BJ (cell line): ENCODE data around the gene FXYD1. TPM values are rescaled to one million over a fixed set of nuclear protein-coding genes. Genes with fewer than 3 reads are reported as not detected.

Experiments
- CTCF ChIA-PET: fragments of 350-600 bp; formaldehyde crosslinking; extraction: SDS; loops from one replicate; lab custom pipeline; 2021; ENCODE audit warnings: antibody characterized with exemption, inconsistent platforms; lab: Yijun Ruan, JAX
- POLR2A ChIA-PET: fragments of 300-600 bp; sonication (Branson Sonifier 250); formaldehyde crosslinking; extraction: SDS; loops from one replicate; lab custom pipeline; 2021; ENCODE audit warnings: antibody characterized with exemption; lab: Charles Lee
- DNase-seq: peaks from one replicate; pipeline ENCODE4 v3.0.0-alpha.2; 2011; ENCODE audit warnings: low read depth
- H3K27me3 ChIP-seq: 2 replicates; pipeline ENCODE4 v1.6.0; 2011; ENCODE audit warnings: low read length; ENCODE audit not compliant: control insufficient read depth, insufficient read depth
- H3K36me3 ChIP-seq: 2 replicates; pipeline ENCODE4 v1.5.1; 2011; ENCODE audit warnings: low read length; ENCODE audit not compliant: control insufficient read depth, insufficient read depth
- H3K4me3 ChIP-seq: 2 replicates; pipeline ENCODE4 v1.5.1; 2011; ENCODE audit warnings: low read depth, mild to moderate bottlenecking, control low read depth, low read length
- polyA plus RNA-seq: library from polyadenylated mRNA; depleted of rRNA; stranded (reverse); fragments of >200 nt; gene quantifications from 2 replicates; pipeline ENCODE4 v1.2.3, GENCODE V29; 2011
- TF ChIP-seq, protein P1 (sequence below): IDR thresholded peaks from 2 replicates; pipeline ENCODE4 v1.5.1; 2011; ENCODE audit warnings: low read depth, mild to moderate bottlenecking, control low read depth, inconsistent platforms, low read length, moderate library complexity; ENCODE audit not compliant: insufficient read depth

Gene FXYD1
- polyA plus RNA-seq, 1 experiment, result 4.0 TPM

DNA sequence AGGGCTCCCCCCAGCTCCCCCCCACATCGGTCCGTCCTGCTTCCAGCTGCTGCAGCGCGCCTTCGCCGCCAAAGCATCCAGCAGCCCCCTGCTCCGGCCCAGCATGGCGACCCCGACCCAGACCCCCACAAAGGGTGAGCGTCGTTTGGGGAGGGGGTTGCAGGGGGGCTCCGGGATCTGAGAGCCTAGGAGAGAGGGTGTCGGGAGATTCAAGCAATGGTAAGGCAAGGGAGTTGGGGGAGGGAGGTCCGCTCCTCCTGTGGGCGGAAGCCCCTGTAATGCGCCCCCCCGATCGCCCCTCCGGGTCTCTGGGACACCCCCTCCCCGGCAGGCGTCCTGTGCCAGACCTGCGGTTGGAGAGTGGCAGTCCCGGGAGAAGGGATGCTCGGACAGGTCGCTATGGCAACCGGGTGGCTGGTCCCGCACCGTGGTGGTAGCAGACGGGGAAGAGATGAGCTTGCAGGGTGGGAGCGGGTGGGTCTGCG is 4.6 kb downstream of the FXYD1 start, which contains the start of gene FXYD7:
TSS of gene FXYD7 (plus strand) at position 25 of the 485 bp plus-strand sequence. CDS start at position 104, 79 bp downstream.
- Histone ChIP-seq H3K36me3 (no peaks in the 10 kb centered on the region), H3K27me3 (peaks cover 2% of the 10 kb centered on the region; the same call in 1 of the 2 replicates), H3K4me3 (peak within 1 kb of the TSS; percentile 8; the same call in 1 of the 2 replicates)
- ChIA-PET POLR2A (interaction anchor here (0.6 kb wide), 1 partner anchor 18 kb away, joined by 6 read pairs; no protein-coding TSS in a partner anchor), CTCF (interaction anchor here (0.7 to 4.8 kb wide), 7 partner anchors 10 to 171 kb away, joined by 3 to 41 read pairs (median 7); partner anchors contain the start of genes FXYD3 and FXYD5)
- TF ChIP-seq, protein P1, sequence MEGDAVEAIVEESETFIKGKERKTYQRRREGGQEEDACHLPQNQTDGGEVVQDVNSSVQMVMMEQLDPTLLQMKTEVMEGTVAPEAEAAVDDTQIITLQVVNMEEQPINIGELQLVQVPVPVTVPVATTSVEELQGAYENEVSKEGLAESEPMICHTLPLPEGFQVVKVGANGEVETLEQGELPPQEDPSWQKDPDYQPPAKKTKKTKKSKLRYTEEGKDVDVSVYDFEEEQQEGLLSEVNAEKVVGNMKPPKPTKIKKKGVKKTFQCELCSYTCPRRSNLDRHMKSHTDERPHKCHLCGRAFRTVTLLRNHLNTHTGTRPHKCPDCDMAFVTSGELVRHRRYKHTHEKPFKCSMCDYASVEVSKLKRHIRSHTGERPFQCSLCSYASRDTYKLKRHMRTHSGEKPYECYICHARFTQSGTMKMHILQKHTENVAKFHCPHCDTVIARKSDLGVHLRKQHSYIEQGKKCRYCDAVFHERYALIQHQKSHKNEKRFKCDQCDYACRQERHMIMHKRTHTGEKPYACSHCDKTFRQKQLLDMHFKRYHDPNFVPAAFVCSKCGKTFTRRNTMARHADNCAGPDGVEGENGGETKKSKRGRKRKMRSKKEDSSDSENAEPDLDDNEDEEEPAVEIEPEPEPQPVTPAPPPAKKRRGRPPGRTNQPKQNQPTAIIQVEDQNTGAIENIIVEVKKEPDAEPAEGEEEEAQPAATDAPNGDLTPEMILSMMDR, result 0 out of 2 replicates have a peak, but pooled peaks have one; percentile 4
- no peak for DNase-seq

DNA sequence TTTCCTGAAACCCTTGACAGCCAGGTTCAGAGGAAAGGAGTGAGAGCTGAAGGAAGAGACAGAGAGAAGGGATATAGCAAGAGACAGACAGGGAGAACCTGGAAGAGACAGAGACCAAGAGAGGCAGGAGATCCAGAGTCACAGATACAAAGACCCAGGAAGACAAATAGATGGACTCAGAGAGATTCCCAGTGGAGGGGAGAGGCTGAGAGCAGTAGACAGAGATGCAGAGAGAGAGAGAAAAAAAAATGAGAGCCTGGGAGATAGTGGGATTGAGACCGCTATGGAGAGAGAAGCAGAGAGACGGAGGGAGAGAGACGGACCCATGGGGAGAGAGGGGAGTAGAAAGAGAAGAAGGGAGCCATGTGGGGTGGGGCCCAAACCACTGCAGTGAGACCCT is 5.2 kb downstream of the FXYD1 start:
- no peaks in the 10 kb centered on the region for H3K36me3 ChIP-seq
- no peak overlapping the region for H3K4me3 ChIP-seq
- ChIA-PET CTCF (interaction anchor here (0.7 to 4.8 kb wide), 4 partner anchors 10 to 121 kb away, joined by 3 to 41 read pairs (median 7); partner anchors contain the start of genes FXYD3 and FXYD5), POLR2A (no interaction called here)
- no peak for DNase-seq
- H3K27me3 ChIP-seq, result peaks cover 2% of the 10 kb centered on the region; the same call in 1 of the 2 replicates
- TF ChIP-seq, protein P1, result no peak

DNA sequence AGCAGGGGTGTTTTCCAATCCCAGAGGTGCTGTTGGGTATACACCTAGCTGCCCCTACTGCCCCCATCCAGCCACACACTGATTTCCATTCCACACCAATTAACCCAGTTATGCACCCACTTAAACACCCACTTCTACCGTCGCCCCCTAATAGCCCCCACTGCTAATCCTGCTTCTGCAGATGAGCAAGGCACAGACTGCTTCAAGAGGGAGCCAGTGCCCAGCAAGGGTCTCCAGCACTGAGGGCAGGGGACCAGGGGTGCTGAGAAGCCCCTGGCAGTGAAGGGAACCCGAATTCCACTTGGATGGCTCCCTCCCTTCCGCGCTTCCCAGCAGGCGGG is 5.6 kb downstream of the FXYD1 start:
- CTCF ChIA-PET, result interaction anchor here (2.0 kb wide), 1 partner anchor 10 kb away, joined by 7 read pairs; the partner anchor contains the start of gene FXYD5
- H3K4me3 ChIP-seq, result no peak overlapping the region
- TF ChIP-seq, protein P1, result no peak
- POLR2A ChIA-PET, result no interaction called here
- H3K27me3 ChIP-seq, result peaks cover 2% of the 10 kb centered on the region; the same call in 1 of the 2 replicates
- DNase-seq, result no peak
- no peaks in the 10 kb centered on the region for H3K36me3 ChIP-seq

DNA sequence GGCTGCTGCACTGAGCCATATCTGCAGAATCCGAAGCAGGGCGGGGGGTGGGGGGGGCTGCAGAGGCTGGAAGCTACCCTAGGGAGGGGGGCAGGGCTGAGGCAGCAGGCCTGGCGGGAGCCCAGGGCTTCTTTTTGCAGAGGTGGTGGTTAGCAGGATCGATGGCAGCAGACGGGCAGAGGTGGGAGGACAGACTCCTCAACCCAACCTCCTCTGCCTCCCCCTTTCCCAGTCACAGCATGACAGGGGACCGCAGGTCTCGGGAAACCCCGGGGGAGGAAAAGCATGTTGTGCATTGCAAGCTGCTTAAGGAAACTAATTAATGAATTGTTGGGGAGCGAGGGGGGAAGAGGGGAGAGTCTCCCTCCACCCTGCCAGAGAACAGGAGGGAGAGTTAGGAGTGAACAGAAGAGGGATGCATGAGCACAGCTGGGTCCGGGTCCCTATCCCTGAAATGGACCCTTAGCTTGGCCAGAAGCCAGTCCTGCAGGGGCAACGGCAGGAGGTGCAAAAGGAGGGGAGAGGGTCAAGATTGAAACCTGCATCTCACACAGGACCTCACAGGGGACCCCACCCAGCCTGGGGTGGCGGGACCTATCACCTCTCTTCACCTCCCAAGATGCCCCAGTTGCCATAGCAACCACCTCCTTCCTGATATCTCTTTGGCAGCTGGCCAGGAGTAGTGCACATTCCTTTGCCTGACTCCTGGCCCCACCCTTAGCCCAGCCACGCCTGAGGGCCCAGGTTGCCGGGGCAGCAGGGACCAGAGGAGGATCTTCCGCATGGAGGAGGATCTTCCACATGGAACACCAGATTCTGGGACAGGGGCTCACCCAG is 6.2 kb downstream of the FXYD1 start:
- POLR2A ChIA-PET, result no interaction called here
- TF ChIP-seq, protein P1, result no peak
- CTCF ChIA-PET, result interaction anchor here (2.0 kb wide), 1 partner anchor 9 kb away, joined by 7 read pairs; the partner anchor contains the start of gene FXYD5

More for the DNA sequence above, 6.2 kb downstream of the FXYD1 start:
- DNase-seq, result no peak
- H3K36me3 ChIP-seq, result no peaks in the 10 kb centered on the region
- peaks cover 2% of the 10 kb centered on the region; the same call in 1 of the 2 replicates for H3K27me3 ChIP-seq
- no peak overlapping the region for H3K4me3 ChIP-seq
